ENCODE data around the gene NSD1. TPM values are rescaled to one million over a fixed set of nuclear protein-coding genes. Genes with fewer than 3 reads are reported as not detected.
A peak's percentile ranks its signal among the peaks of the same experiment; 100 is the strongest.
"Not testable (repeated sequence)": the region's sequence is repeated elsewhere in the genome, so short reads cannot be mapped to it uniquely, and the experiment has no call there.

NSD1 gene
- total and polyA plus RNA-seq, 5 donors: 10.0 to 55.5 (median 49.0) TPM

GRCh38 chr5:177234841-177235240 lies 101.3 kb downstream of the NSD1 start:
- Histone ChIP-seq H3K4me1 (ENCODE audit: control insufficient read depth, insufficient read depth, low read length) (peaks cover 3% of the 10 kb centered on the region), H3K9me3 (ENCODE audit: control insufficient read depth, low read length) (no peaks in the 10 kb centered on the region), H3K4me3 (ENCODE audit: low read length) (no peak overlapping the region), H3K27ac (ENCODE audit: low read length) (no peak overlapping the region), H3K27me3 (ENCODE audit: control insufficient read depth, insufficient read depth) (no peaks in the 10 kb centered on the region)
- DNase-seq (no peak), ATAC-seq (no peak)
- 73% methylated on average over 2 of the region's 2 CpGs for WGBS
- intact Hi-C loops (cut with DNase I): no loop called here

GRCh38 chr5:177241768-177242167 lies 108.2 kb downstream of the NSD1 start:
- Histone ChIP-seq H3K27ac (ENCODE audit: low read length) (no peak overlapping the region), H3K4me3 (ENCODE audit: low read length) (no peak overlapping the region), H3K9me3 (ENCODE audit: control insufficient read depth, low read length) (no peaks in the 10 kb centered on the region), H3K27me3 (ENCODE audit: control insufficient read depth, insufficient read depth) (no peaks in the 10 kb centered on the region), H3K4me1 (ENCODE audit: control insufficient read depth, insufficient read depth, low read length) (no peaks in the 10 kb centered on the region)
- DNase-seq (no peak), ATAC-seq (no peak)
- intact Hi-C loops (cut with DNase I): no loop called here

- no peaks in the 10 kb centered on the region for H3K27me3 ChIP-seq (ENCODE audit: control insufficient read depth, insufficient read depth)
- DNase-seq (no peak), ATAC-seq (no peak)
- intact Hi-C loops (cut with DNase I): no loop called here
- no peaks in the 10 kb centered on the region for H3K4me1 ChIP-seq (ENCODE audit: control insufficient read depth, insufficient read depth, low read length)
- H3K9me3 ChIP-seq (ENCODE audit: control insufficient read depth, low read length): no peaks in the 10 kb centered on the region
- H3K4me3 ChIP-seq (ENCODE audit: low read length): no peak overlapping the region
- WGBS: 89% methylated on average over 5 of the region's 5 CpGs
- no peak overlapping the region for H3K27ac ChIP-seq (ENCODE audit: low read length)
These were observed 108.7 kb downstream of the NSD1 start for GRCh38 chr5:177242304-177242703.

- H3K27ac ChIP-seq (ENCODE audit: low read length): no peak overlapping the region
- DNase-seq: no peak
- no peaks in the 10 kb centered on the region for H3K4me1 ChIP-seq (ENCODE audit: control insufficient read depth, insufficient read depth, low read length)
- 81% methylated on average over 8 of the region's 8 CpGs for WGBS
- intact Hi-C loops (cut with DNase I): loop anchor here in 1 of 4 donors (10.0 kb wide), 1 partner anchor 135 kb away; no protein-coding TSS in a partner anchor
- no peaks in the 10 kb centered on the region for H3K9me3 ChIP-seq (ENCODE audit: control insufficient read depth, low read length)
- no peak overlapping the region for H3K4me3 ChIP-seq (ENCODE audit: low read length)
- H3K27me3 ChIP-seq (ENCODE audit: control insufficient read depth, insufficient read depth): no peaks in the 10 kb centered on the region
- ATAC-seq: no peak
These were observed 116.4 kb downstream of the NSD1 start for GRCh38 chr5:177249761-177250537.

GRCh38 chr5:177253252-177253651 lies 119.7 kb downstream of the NSD1 start:
- Histone ChIP-seq H3K4me3 (ENCODE audit: low read length) (no peak overlapping the region), H3K4me1 (ENCODE audit: control insufficient read depth, insufficient read depth, low read length) (no peaks in the 10 kb centered on the region), H3K27ac (ENCODE audit: low read length) (no peak overlapping the region), H3K9me3 (ENCODE audit: control insufficient read depth, low read length) (no peaks in the 10 kb centered on the region), H3K27me3 (ENCODE audit: control insufficient read depth, insufficient read depth) (no peaks in the 10 kb centered on the region)
- intact Hi-C loops (cut with DNase I): loop anchor here in 1 of 4 donors (10.0 kb wide), 1 partner anchor 138 kb away; no protein-coding TSS in a partner anchor
- 67% methylated on average over 1 of the region's 1 CpG for WGBS
- ATAC-seq (no peak), DNase-seq (no peak)

GRCh38 chr5:177256296-177256695 lies 122.7 kb downstream of the NSD1 start:
- no peak overlapping the region for H3K4me3 ChIP-seq (ENCODE audit: low read length)
- no peaks in the 10 kb centered on the region for H3K4me1 ChIP-seq (ENCODE audit: control insufficient read depth, insufficient read depth, low read length)
- H3K27me3 ChIP-seq (ENCODE audit: control insufficient read depth, insufficient read depth): no peaks in the 10 kb centered on the region
- intact Hi-C loops (cut with DNase I): loop anchor here in 2 of 4 donors (5.0 to 10.0 kb wide), 2 partner anchors 141 to 144 kb away; no protein-coding TSS in a partner anchor
- DNase-seq: no peak
- H3K27ac ChIP-seq (ENCODE audit: low read length): no peak overlapping the region
- 50% methylated on average over 5 of the region's 5 CpGs for WGBS
- ATAC-seq: no peak
- H3K9me3 ChIP-seq (ENCODE audit: control insufficient read depth, low read length): no peaks in the 10 kb centered on the region

- not testable (repeated sequence) for H3K4me3 ChIP-seq (ENCODE audit: low read length); H3K9me3 ChIP-seq (ENCODE audit: control insufficient read depth, low read length); H3K27me3 ChIP-seq (ENCODE audit: control insufficient read depth, insufficient read depth); DNase-seq; ATAC-seq; H3K27ac ChIP-seq (ENCODE audit: low read length); H3K4me1 ChIP-seq (ENCODE audit: control insufficient read depth, insufficient read depth, low read length)
- WGBS: 94% methylated on average over 7 of the region's 7 CpGs
- intact Hi-C loops (cut with DNase I): loop anchor here in 2 of 4 donors (5.0 to 10.0 kb wide), 2 partner anchors 144 to 146 kb away; no protein-coding TSS in a partner anchor
These were observed 125.1 kb downstream of the NSD1 start for GRCh38 chr5:177258711-177259110.

- DNase-seq: no peak
- no peaks in the 10 kb centered on the region for H3K9me3 ChIP-seq (ENCODE audit: control insufficient read depth, low read length)
- H3K4me1 ChIP-seq (ENCODE audit: control insufficient read depth, insufficient read depth, low read length): no peaks in the 10 kb centered on the region
- H3K27ac ChIP-seq (ENCODE audit: low read length): no peak overlapping the region
- H3K4me3 ChIP-seq (ENCODE audit: low read length): no peak overlapping the region
- H3K27me3 ChIP-seq (ENCODE audit: control insufficient read depth, insufficient read depth): no peaks in the 10 kb centered on the region
- 92% methylated on average over 7 of the region's 7 CpGs for WGBS
- ATAC-seq: no peak
- intact Hi-C loops (cut with DNase I): no loop called here
These were observed 127.4 kb downstream of the NSD1 start for GRCh38 chr5:177260961-177261360.

GRCh38 chr5:177261510-177261909 lies 127.9 kb downstream of the NSD1 start:
- DNase-seq: no peak
- 93% methylated on average over 1 of the region's 1 CpG for WGBS
- no peak for ATAC-seq
- Histone ChIP-seq H3K4me1 (ENCODE audit: control insufficient read depth, insufficient read depth, low read length) (no peaks in the 10 kb centered on the region), H3K27ac (ENCODE audit: low read length) (no peak overlapping the region), H3K27me3 (ENCODE audit: control insufficient read depth, insufficient read depth) (no peaks in the 10 kb centered on the region), H3K4me3 (ENCODE audit: low read length) (no peak overlapping the region), H3K9me3 (ENCODE audit: control insufficient read depth, low read length) (no peaks in the 10 kb centered on the region)
- intact Hi-C loops (cut with DNase I): no loop called here

- no peak for ATAC-seq
- no peaks in the 10 kb centered on the region for H3K27me3 ChIP-seq (ENCODE audit: control insufficient read depth, insufficient read depth)
- H3K27ac ChIP-seq (ENCODE audit: low read length): no peak overlapping the region
- intact Hi-C loops (cut with DNase I): no loop called here
- no peaks in the 10 kb centered on the region for H3K4me1 ChIP-seq (ENCODE audit: control insufficient read depth, insufficient read depth, low read length)
- no peak for DNase-seq
- H3K9me3 ChIP-seq (ENCODE audit: control insufficient read depth, low read length): no peaks in the 10 kb centered on the region
- WGBS: 89% methylated on average over 1 of the region's 1 CpG
- no peak overlapping the region for H3K4me3 ChIP-seq (ENCODE audit: low read length)
These were observed 130.6 kb downstream of the NSD1 start for GRCh38 chr5:177264178-177264577.

GRCh38 chr5:177265395-177265794 lies 131.8 kb downstream of the NSD1 start:
- intact Hi-C loops (cut with DNase I): no loop called here

More at GRCh38 chr5:177265395-177265794, 131.8 kb downstream of the NSD1 start:
- no peaks in the 10 kb centered on the region for H3K4me1 ChIP-seq (ENCODE audit: control insufficient read depth, insufficient read depth, low read length)
- H3K9me3 ChIP-seq (ENCODE audit: control insufficient read depth, low read length): no peaks in the 10 kb centered on the region
- H3K4me3 ChIP-seq (ENCODE audit: low read length): no peak overlapping the region
- no peaks in the 10 kb centered on the region for H3K27me3 ChIP-seq (ENCODE audit: control insufficient read depth, insufficient read depth)
- DNase-seq: peak in 1 of 3 donors; percentile 54
- peak; percentile 19 to 44 for ATAC-seq
- no peak overlapping the region for H3K27ac ChIP-seq (ENCODE audit: low read length)
- WGBS: 94% methylated on average over 16 of the region's 16 CpGs
